ENCODE results near the gene PRR5L.

PRR5L gene

DNA sequence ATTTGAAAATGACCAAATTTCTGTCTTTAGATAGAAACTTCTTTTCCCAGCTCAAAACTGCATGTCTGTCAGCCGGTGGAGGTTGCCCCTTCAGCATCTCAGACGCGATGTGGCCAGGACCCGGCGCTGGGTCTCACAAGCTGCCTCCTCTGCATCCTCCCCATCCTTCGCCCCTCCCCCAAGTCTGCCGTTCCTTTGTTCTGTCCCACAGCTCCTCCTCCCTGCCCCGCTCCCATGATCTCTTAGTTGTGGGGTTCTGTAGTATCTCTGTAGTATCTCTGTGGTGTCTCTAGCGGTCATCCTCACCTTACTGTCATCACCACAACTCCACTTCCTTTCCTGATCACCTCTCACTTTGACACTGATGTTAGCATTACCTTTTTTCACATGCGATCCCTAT lies 164.1 kb downstream of the PRR5L start:
- H3K27ac ChIP-seq = no peak overlapping the region
- no peak for TF ChIP-seq ZFX (IDR thresholded peaks at IDR 0.05; ENCODE audit: borderline replicate concordance)
- TF ChIP-seq, protein P1, sequence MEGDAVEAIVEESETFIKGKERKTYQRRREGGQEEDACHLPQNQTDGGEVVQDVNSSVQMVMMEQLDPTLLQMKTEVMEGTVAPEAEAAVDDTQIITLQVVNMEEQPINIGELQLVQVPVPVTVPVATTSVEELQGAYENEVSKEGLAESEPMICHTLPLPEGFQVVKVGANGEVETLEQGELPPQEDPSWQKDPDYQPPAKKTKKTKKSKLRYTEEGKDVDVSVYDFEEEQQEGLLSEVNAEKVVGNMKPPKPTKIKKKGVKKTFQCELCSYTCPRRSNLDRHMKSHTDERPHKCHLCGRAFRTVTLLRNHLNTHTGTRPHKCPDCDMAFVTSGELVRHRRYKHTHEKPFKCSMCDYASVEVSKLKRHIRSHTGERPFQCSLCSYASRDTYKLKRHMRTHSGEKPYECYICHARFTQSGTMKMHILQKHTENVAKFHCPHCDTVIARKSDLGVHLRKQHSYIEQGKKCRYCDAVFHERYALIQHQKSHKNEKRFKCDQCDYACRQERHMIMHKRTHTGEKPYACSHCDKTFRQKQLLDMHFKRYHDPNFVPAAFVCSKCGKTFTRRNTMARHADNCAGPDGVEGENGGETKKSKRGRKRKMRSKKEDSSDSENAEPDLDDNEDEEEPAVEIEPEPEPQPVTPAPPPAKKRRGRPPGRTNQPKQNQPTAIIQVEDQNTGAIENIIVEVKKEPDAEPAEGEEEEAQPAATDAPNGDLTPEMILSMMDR (IDR thresholded peaks at IDR 0.05) = no peak

DNA sequence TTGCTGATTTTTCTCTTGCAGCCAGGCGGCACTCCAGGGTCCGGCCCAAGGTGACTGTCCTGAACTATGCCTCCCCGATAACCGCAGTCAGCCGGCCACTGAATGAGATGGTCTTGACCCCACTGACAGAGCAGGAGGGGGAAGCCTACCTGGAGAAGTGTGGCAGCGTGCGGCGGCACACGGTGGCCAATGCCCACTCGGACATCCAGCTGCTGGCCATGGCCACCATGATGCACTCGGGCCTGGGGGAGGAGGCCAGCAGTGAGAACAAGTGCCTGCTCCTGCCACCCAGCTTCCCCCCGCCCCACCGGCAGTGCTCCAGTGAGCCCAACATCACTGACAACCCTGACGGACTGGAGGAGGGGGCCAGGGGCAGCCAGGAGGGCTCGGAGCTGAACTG lies 166.2 kb downstream of the PRR5L start:
- no peak overlapping the region for H3K27ac ChIP-seq
- TF ChIP-seq, protein P1 (IDR thresholded peaks at IDR 0.05) = no peak
- TF ChIP-seq ZFX (IDR thresholded peaks at IDR 0.05; ENCODE audit: borderline replicate concordance) = no peak

DNA sequence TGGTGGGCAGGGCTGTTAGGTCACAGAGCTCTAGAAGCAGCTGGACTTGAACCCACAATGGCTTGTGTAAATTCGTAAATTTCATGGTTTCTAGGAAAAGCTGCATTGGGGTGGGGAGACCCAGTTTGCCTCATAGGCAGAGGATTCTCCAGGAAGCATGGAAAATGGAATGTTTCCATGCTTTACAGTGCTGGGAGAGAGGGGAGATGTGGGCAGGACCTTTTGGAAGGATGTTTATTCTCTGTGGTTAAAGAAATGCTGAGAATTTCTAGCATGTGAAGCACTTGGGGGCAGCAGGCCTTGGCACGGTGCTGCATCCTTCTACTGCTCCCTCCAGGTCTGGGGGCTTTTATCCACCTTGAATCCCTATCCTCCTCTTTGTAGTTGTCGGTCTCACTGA lies 167.7 kb downstream of the PRR5L start:
- TF ChIP-seq ZFX (IDR thresholded peaks at IDR 0.05; ENCODE audit: borderline replicate concordance) = no peak
- TF ChIP-seq, protein P1 (IDR thresholded peaks at IDR 0.05) = no peak
- H3K27ac ChIP-seq = no peak overlapping the region

DNA sequence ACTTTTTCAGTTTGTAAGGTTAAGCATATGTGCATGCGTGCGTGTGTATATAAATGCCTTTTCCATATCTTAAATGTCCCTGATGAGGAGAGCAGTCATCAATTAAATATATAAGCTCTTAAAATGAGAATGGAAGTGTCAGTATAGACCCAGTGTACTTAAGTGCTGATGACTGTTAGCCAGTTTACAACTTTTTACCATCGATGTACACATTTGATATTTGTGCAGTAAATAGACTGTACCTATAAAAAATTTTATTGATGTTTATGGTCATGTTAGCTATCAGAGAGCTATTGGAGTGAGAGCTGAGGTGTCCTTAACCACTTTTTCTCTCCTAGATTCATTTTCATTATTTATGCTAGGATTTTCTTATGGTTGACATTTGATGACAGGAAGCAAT lies 168.6 kb downstream of the PRR5L start:
- H3K27ac ChIP-seq = no peak overlapping the region
- TF ChIP-seq ZFX (IDR thresholded peaks at IDR 0.05; ENCODE audit: borderline replicate concordance) = no peak
- TF ChIP-seq, protein P1 (IDR thresholded peaks at IDR 0.05) = no peak

DNA sequence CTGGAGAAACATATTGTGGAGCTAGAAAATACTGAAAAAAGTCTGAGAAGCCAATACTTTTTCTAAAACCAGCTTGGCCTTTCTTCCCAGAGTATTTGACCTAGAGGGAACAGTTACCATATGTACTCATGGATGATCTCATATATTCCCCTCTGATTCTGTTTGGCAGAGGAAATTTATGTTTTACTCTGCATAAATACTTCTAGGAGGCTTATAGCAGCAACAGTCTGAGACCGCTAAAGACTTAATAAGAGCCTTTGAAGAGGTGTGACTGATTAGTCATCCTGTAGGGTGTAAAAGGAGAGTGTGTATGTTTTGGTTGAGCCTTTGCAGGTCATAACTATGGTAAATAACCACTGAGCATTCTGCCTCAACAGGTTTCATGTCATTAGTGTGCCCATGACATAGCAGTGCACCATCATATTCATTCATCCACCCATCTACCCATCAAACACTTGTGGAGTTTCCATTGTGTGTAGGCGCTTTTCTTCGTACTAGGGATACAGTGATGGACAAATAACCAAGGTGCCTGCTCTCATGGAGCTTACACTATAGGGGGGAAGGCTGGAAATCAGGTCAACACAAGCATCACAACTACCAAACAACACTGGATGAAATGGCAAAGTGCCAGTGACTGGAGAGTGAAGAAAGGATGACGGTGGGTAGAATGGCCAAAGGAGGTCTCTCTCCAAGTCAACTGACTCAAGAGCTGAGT lies 169.5 kb downstream of the PRR5L start:
- H3K27ac ChIP-seq = no peak overlapping the region

DNA sequence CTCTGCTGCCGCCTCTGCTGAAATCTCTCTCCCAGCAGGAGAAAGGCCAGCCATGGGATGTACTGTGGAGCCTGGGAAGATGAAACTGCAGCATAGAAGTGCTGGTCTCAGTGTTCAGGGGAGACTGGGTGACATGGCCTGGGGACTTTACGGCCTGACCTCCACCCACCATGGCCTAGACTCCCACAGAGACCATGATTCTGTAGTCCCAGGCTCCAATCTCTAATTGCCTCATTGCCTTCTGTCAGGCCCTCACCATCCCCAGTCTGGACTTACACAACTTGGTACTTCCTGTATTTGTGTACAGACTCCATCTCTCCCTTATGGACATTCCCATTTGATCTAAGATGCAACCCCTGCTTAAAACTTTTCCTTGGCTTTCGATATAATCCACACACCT lies 170.9 kb downstream of the PRR5L start:
- TF ChIP-seq, protein P1 (IDR thresholded peaks at IDR 0.05) = no peak
- TF ChIP-seq ZFX (IDR thresholded peaks at IDR 0.05; ENCODE audit: borderline replicate concordance) = no peak

More for the DNA sequence above, 169.5 kb downstream of the PRR5L start:
- no peak for TF ChIP-seq ZFX (IDR thresholded peaks at IDR 0.05; ENCODE audit: borderline replicate concordance)

DNA sequence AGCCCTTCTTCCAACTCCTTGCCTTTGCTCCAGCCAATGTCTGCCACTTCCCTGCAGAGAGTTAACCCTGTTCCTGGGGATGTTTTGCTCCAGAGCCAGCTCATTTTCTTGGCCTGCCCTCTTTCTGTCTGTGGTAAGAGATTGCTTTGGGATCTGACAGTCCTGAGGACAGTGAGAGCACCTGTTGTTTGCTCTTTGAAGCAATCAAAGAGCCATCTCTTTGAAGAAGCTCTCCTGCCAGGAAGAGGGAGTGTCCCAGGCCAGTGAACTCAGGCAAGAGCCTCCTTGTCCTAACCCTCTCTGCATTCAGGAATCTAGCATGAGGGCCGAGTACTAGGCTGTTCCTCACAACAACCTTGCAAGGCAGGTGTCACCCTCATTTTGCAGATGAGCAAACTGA lies 171.8 kb downstream of the PRR5L start:
- no peak for TF ChIP-seq ZFX (IDR thresholded peaks at IDR 0.05; ENCODE audit: borderline replicate concordance)
- TF ChIP-seq, protein P1 (IDR thresholded peaks at IDR 0.05) = no peak
- no peak overlapping the region for H3K27ac ChIP-seq

More for the DNA sequence above, 170.9 kb downstream of the PRR5L start:
- no peak overlapping the region for H3K27ac ChIP-seq

DNA sequence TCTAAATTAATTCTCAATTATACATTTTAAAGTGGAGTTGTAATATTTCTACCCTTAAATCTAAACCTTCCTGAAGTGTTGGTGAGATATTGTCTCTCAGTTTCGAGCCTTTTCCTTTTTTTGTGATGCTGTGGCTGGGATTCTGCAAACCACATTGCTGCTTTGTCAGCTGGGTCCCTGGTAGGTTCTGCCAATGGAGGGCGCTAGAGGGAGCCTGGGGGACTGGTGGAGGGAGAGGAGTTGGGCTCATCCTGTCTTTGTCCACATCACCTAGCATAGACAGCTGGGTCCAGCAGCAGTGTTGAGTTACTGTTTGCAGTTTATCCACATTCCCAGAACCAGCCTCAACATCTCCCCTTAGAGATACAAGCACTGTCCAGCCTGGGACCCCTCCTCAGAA lies 173.0 kb downstream of the PRR5L start:
- H3K27ac ChIP-seq = no peak overlapping the region

More for the DNA sequence above, 173.0 kb downstream of the PRR5L start:
- TF ChIP-seq ZFX (IDR thresholded peaks at IDR 0.05; ENCODE audit: borderline replicate concordance) = no peak
- TF ChIP-seq, protein P1 (IDR thresholded peaks at IDR 0.05) = peak; percentile 35

Measured in 22Rv1 (cell line).